HCT116 (cell line): ENCODE results near the gene LCE4A. TPM values are rescaled to one million over a fixed set of nuclear protein-coding genes. Genes with fewer than 3 reads are reported as not detected.

Source experiments
- ATAC-seq: fragments of 200-7000 bp; cut with Tn5 transposase; 2 replicates; pipeline ENCODE4 v1.9.1; 2020; ENCODE audit warnings: mild to moderate bottlenecking, moderate library complexity
- BruUV-seq: library from RNA; stranded (reverse); fragments of 400-500 nt; replicated peaks from 2 replicates; lab custom pipeline; 2021; lab: Mats Ljungman, UMichigan
- CTCF ChIA-PET: fragments of 300-600 bp; sonication (Branson Sonifier 250); formaldehyde crosslinking; loops from one replicate; lab custom pipeline; 2021; ENCODE audit warnings: antibody characterized with exemption; lab: Charles Lee
- POLR2A ChIA-PET: fragments of 300-600, 350-600 bp; sonication (Branson Sonifier 250); formaldehyde crosslinking; loops from one replicate; lab custom pipeline; 2021; ENCODE audit warnings: antibody characterized with exemption; lab: Charles Lee
- RAD21 ChIA-PET, 2 experiments: fragments of 300-600 bp; sonication (Branson Sonifier 250); formaldehyde crosslinking; loops; one replicate each; lab custom pipeline; 2023; ENCODE audit warnings: low total read pairs in 2 of 2; ENCODE audit not compliant: uncharacterized antibody in 2 of 2, unreplicated experiment in 2 of 2, low non-redundant PET in 1 of 2; lab: Charles Lee
- DNase-seq: peaks from one replicate; pipeline ENCODE4 v3.0.0-alpha.2; 2010; ENCODE audit warnings: low read depth, low spot score
- H2AFZ ChIP-seq: fragments of 200-600 bp; shearing (Covaris generic), sonication (generic); 2 replicates; pipeline ENCODE4 v1.6.1; 2017; ENCODE audit warnings: low read depth, mixed run types, mixed read lengths, antibody characterized with exemption, low read length; ENCODE audit not compliant: poor library complexity, severe bottlenecking
- H3K27ac ChIP-seq: 2 replicates; pipeline ENCODE4 v1.5.1; 2012; ENCODE audit warnings: low read depth, low read length
- H3K27me3 ChIP-seq: fragments of 200-600 bp; sonication (generic); 2 replicates; pipeline ENCODE4 v1.6.1; 2016; ENCODE audit warnings: mixed run types, low read length, mixed read lengths; ENCODE audit not compliant: insufficient read depth
- H3K36me3 ChIP-seq, 2 experiments: fragments of 200-500 bp in 1 of 2; fragments of 200-600 bp in 1 of 2; sonication (Bioruptor generic) in 1 of 2; sonication (generic) in 1 of 2; 2 replicates each; pipeline versions ENCODE4 v1.5.1 to v1.6.1; 2014 to 2016; ENCODE audit warnings: low read length in 2 of 2, inconsistent platforms in 1 of 2, mixed read lengths in 1 of 2, mixed run types in 1 of 2; ENCODE audit not compliant: insufficient read depth in 2 of 2, control insufficient read depth in 1 of 2
- H3K4me1 ChIP-seq, 2 experiments: fragments of 200-600 bp in 1 of 2; sonication (generic) in 1 of 2; 2 replicates each; pipeline versions ENCODE4 v1.5.1 to v1.6.1; 2012 to 2017; ENCODE audit warnings: low read length in 2 of 2, inconsistent platforms in 1 of 2, mild to moderate bottlenecking in 1 of 2, mixed read lengths in 1 of 2, mixed run types in 1 of 2, moderate library complexity in 1 of 2; ENCODE audit not compliant: insufficient read depth in 2 of 2, control insufficient read depth in 1 of 2
- H3K4me2 ChIP-seq: fragments of 200-600 bp; sonication (generic); 2 replicates; pipeline ENCODE4 v1.6.1; 2017; ENCODE audit warnings: mixed run types, low read length, mixed read lengths
- H3K4me3 ChIP-seq, 2 experiments: fragments of 200-600 bp in 1 of 2; sonication (generic) in 1 of 2; replicated peaks in 1 of 2; 2 replicates each; pipeline ENCODE4 v1.5.1; 2011 to 2016; ENCODE audit warnings: low read length in 2 of 2, control low read depth in 1 of 2, low read depth in 1 of 2, mild to moderate bottlenecking in 1 of 2, mixed read lengths in 1 of 2, mixed run types in 1 of 2
- H3K79me2 ChIP-seq: fragments of 200-600 bp; sonication (generic); 2 replicates; pipeline ENCODE4 v1.6.1; 2017; ENCODE audit warnings: mild to moderate bottlenecking, mixed run types, low read length, moderate library complexity, mixed read lengths; ENCODE audit not compliant: insufficient read depth
- H3K9ac ChIP-seq: fragments of 200-600 bp; sonication (generic); 2 replicates; pipeline ENCODE4 v1.6.1; 2016; ENCODE audit warnings: low read length, mixed read lengths
- H3K9me2 ChIP-seq: fragments of 200-600 bp; sonication (generic), shearing (Covaris generic); 2 replicates; pipeline ENCODE4 v1.6.1; 2017; ENCODE audit warnings: mixed run types, mild to moderate bottlenecking, moderate library complexity; ENCODE audit not compliant: insufficient read depth
- H3K9me3 ChIP-seq, 2 experiments: fragments of 200-500 bp in 1 of 2; fragments of 200-600 bp in 1 of 2; sonication (Bioruptor generic) in 1 of 2; sonication (generic) in 1 of 2; 2 replicates each; pipeline ENCODE4 v1.6.1; 2014 to 2017; ENCODE audit warnings: low read length in 2 of 2, mixed read lengths in 2 of 2, inconsistent platforms in 1 of 2, low read depth in 1 of 2, mild to moderate bottlenecking in 1 of 2, mixed run types in 1 of 2, moderate library complexity in 1 of 2; ENCODE audit not compliant: control insufficient read depth in 1 of 2, insufficient read depth in 1 of 2
- H4K20me1 ChIP-seq: fragments of 200-600 bp; sonication (generic), shearing (Covaris generic); 2 replicates; pipeline ENCODE4 v1.6.1; 2017; ENCODE audit warnings: mixed run types, mild to moderate bottlenecking, moderate library complexity; ENCODE audit not compliant: insufficient read depth
- CBX3 ChIP-seq: IDR thresholded peaks from 2 replicates; pipeline ENCODE4 v1.6.1; 2012; ENCODE audit warnings: low read depth
- CEBPB ChIP-seq: IDR thresholded peaks from 2 replicates; pipeline ENCODE4 v1.6.1; 2012; ENCODE audit warnings: low read depth
- CTCF ChIP-seq, 3 experiments: fragments of 200-600 bp in 1 of 3; sonication (generic) in 1 of 3; IDR thresholded peaks in 2 of 3; conservative IDR thresholded peaks in 1 of 3; 2 replicates each; pipeline ENCODE4 v1.5.1; 2012 to 2017; ENCODE audit warnings: low read depth in 2 of 3, low read length in 2 of 3, antibody characterized with exemption in 1 of 3, borderline replicate concordance in 1 of 3, control low read depth in 1 of 3, mild to moderate bottlenecking in 1 of 3, mixed read lengths in 1 of 3, mixed run types in 1 of 3, moderate library complexity in 1 of 3; ENCODE audit not compliant: insufficient read depth in 1 of 3
- EZH2 ChIP-seq: fragments of 200-600 bp; sonication (generic); IDR thresholded peaks from 2 replicates; pipeline ENCODE4 v1.6.1; 2017; ENCODE audit warnings: antibody characterized with exemption, mixed run types
- JUND ChIP-seq: IDR thresholded peaks from 2 replicates; pipeline ENCODE4 v1.6.1; 2012
- MAX ChIP-seq: IDR thresholded peaks from 2 replicates; pipeline ENCODE4 v1.6.1; 2012
- POLR2A ChIP-seq: IDR thresholded peaks from 2 replicates; pipeline ENCODE4 v1.7.0; 2011; ENCODE audit warnings: borderline replicate concordance; ENCODE audit not compliant: insufficient read depth, insufficient read length; ENCODE audit errors: extremely low read depth
- POLR2AphosphoS5 ChIP-seq: IDR thresholded peaks from 2 replicates; pipeline ENCODE4 v1.6.1; 2011; ENCODE audit warnings: mild to moderate bottlenecking, low read depth, low read length, moderate library complexity
- REST ChIP-seq: IDR thresholded peaks from 2 replicates; pipeline ENCODE4 v1.6.1; 2012; ENCODE audit warnings: low read depth
- SIN3A ChIP-seq: IDR thresholded peaks from 2 replicates; pipeline ENCODE4 v1.6.1; 2012; ENCODE audit warnings: low read depth
- SP1 ChIP-seq: IDR thresholded peaks from 2 replicates; pipeline ENCODE4 v1.6.1; 2012; ENCODE audit warnings: low read depth
- TCF7L2 ChIP-seq: IDR thresholded peaks from 2 replicates; pipeline ENCODE4 v1.7.0; 2011; ENCODE audit warnings: borderline replicate concordance, inconsistent platforms; ENCODE audit not compliant: insufficient read depth, insufficient read length; ENCODE audit errors: extremely low read depth
- ZBTB33 ChIP-seq: IDR thresholded peaks from 2 replicates; pipeline ENCODE4 v1.6.1; 2011; ENCODE audit warnings: mild to moderate bottlenecking, low read length, moderate library complexity; ENCODE audit not compliant: insufficient replicate concordance; ENCODE audit errors: extremely low read depth
- ZNF274 ChIP-seq: fragments of 200-500 bp; sonication (Bioruptor generic); IDR thresholded peaks from 2 replicates; pipeline ENCODE4 v1.6.1; 2014; ENCODE audit warnings: mild to moderate bottlenecking, low read depth, low read length, inconsistent platforms
- intact Hi-C: fragments of 100-400 bp; cut with micrococcal nuclease; formaldehyde crosslinking; loops from 2 replicates; pipeline ENCODE4 v1.10.0; 2022
- total RNA-seq: library from RNA; stranded (reverse); gene quantifications from one replicate; pipeline ENCODE4 v1.2.1, GENCODE V29; 2021; ENCODE audit not compliant: unreplicated experiment

LCE4A gene
- total RNA-seq, 1 experiment from 2014 or later, result not detected

GRCh38 chr1:152737997-152738396 is 30.0 kb downstream of the LCE4A start:
- no peak overlapping the region for H3K9ac ChIP-seq
- no peaks in the 10 kb centered on the region for H3K79me2 ChIP-seq
- no peaks in the 10 kb centered on the region for H3K36me3 ChIP-seq
- H3K4me3 ChIP-seq, result no peak overlapping the region
- H3K4me1 ChIP-seq, result no peaks in the 10 kb centered on the region
- no peak overlapping the region for H2AFZ ChIP-seq
- BruUV-seq, result no TSS peak
- H3K4me2 ChIP-seq, result no peak overlapping the region
- H3K27ac ChIP-seq, result no peak overlapping the region
- ChIA-PET CTCF (no interaction called here), POLR2A (no interaction called here), RAD21 (no interaction called here)
- ATAC-seq (no peak), DNase-seq (no peak)
- intact Hi-C loops, result no loop called here
- H3K9me3 ChIP-seq, result no peaks in the 10 kb centered on the region
- no peaks in the 10 kb centered on the region for H3K9me2 ChIP-seq
- H3K27me3 ChIP-seq, result peaks cover 45% of the 10 kb centered on the region
- no peaks in the 10 kb centered on the region for H4K20me1 ChIP-seq
- TF ChIP-seq SIN3A (no peak), SP1 (no peak), CBX3 (no peak), TCF7L2 (no peak), EZH2 (no peak)

GRCh38 chr1:152739841-152740240 is 31.9 kb downstream of the LCE4A start:
- intact Hi-C loops, result no loop called here
- Histone ChIP-seq H3K4me2 (no peak overlapping the region), H3K9me3 (no peaks in the 10 kb centered on the region), H3K27me3 (peaks cover 37% of the 10 kb centered on the region), H3K4me1 (no peaks in the 10 kb centered on the region), H4K20me1 (no peaks in the 10 kb centered on the region), H3K9me2 (no peaks in the 10 kb centered on the region), H3K79me2 (no peaks in the 10 kb centered on the region), H3K4me3 (no peak overlapping the region), H3K27ac (no peak overlapping the region), H2AFZ (no peak overlapping the region), H3K36me3 (no peaks in the 10 kb centered on the region), H3K9ac (no peak overlapping the region)
- ChIA-PET RAD21 (no interaction called here), POLR2A (no interaction called here), CTCF (no interaction called here)
- no peak for ATAC-seq
- no peak for DNase-seq
- BruUV-seq, result no TSS peak
- TF ChIP-seq ZBTB33, result no peak
- no peak for TF ChIP-seq ZNF274
- TF ChIP-seq REST, result no peak
- no peak for TF ChIP-seq POLR2AphosphoS5
- TF ChIP-seq POLR2A, result no peak
- TF ChIP-seq MAX, result no peak
- TF ChIP-seq CTCF (IDR thresholded peaks at IDR 0.05 in 2 of 3, conservative IDR thresholded peaks at IDR 0.05 in 1 of 3; ENCODE audit: borderline replicate concordance in 1 of 3, insufficient read depth in 1 of 3, low read depth in 2 of 3, low read length in 2 of 3), result no peak
- no peak for TF ChIP-seq SIN3A
- no peak for TF ChIP-seq EZH2
- no peak for TF ChIP-seq JUND
- TF ChIP-seq CEBPB, result no peak
